Measurements from ENCODE around the gene PRKAG1.

DNA sequence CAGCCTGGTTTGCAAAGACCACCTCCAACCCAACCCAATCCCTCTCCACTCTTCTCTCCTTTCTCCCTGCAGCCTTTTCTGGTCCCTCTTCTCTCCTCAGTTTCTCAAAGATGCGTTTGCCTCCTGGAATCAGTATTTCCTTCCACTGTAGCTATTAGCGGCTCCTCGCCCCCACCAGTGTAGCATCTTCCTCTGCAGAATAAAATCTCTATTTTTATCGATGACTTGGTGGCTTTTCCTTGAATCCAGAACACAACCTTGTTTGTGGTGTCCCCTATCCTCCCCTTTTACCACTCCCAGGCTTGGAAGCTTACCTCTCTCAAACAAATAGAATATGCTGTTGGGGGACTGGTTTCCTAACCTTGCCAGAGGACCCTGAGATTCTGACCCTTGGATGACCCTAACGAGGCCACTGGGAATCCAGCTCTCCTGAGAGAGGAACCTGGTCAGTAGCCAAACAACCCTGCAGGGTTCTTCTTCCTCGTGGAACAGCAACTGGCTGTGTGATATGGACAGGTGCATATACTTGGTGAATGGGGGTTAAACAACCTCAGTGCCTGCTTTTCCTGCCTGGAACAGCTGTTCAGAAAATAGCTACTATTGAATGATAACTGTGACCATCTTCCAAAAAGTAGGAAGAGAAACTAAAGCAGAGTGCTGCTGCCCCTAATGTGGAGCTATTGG, 36.0 kb downstream of the PRKAG1 start:
- TF ChIP-seq, protein P1, sequence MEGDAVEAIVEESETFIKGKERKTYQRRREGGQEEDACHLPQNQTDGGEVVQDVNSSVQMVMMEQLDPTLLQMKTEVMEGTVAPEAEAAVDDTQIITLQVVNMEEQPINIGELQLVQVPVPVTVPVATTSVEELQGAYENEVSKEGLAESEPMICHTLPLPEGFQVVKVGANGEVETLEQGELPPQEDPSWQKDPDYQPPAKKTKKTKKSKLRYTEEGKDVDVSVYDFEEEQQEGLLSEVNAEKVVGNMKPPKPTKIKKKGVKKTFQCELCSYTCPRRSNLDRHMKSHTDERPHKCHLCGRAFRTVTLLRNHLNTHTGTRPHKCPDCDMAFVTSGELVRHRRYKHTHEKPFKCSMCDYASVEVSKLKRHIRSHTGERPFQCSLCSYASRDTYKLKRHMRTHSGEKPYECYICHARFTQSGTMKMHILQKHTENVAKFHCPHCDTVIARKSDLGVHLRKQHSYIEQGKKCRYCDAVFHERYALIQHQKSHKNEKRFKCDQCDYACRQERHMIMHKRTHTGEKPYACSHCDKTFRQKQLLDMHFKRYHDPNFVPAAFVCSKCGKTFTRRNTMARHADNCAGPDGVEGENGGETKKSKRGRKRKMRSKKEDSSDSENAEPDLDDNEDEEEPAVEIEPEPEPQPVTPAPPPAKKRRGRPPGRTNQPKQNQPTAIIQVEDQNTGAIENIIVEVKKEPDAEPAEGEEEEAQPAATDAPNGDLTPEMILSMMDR (IDR thresholded peaks at IDR 0.05; ENCODE audit: low read depth, low read length, missing input control) = no peak
- TF ChIP-seq, protein P2, sequence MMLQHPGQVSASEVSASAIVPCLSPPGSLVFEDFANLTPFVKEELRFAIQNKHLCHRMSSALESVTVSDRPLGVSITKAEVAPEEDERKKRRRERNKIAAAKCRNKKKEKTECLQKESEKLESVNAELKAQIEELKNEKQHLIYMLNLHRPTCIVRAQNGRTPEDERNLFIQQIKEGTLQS (IDR thresholded peaks at IDR 0.05) = no peak
- no peak for TF ChIP-seq TAF1 (conservative IDR thresholded peaks at IDR 0.05)
- TF ChIP-seq RAD21 (IDR thresholded peaks at IDR 0.05) = no peak
- no peak for TF ChIP-seq FOXA1 (IDR thresholded peaks at IDR 0.05)
- TF ChIP-seq, protein P3, sequence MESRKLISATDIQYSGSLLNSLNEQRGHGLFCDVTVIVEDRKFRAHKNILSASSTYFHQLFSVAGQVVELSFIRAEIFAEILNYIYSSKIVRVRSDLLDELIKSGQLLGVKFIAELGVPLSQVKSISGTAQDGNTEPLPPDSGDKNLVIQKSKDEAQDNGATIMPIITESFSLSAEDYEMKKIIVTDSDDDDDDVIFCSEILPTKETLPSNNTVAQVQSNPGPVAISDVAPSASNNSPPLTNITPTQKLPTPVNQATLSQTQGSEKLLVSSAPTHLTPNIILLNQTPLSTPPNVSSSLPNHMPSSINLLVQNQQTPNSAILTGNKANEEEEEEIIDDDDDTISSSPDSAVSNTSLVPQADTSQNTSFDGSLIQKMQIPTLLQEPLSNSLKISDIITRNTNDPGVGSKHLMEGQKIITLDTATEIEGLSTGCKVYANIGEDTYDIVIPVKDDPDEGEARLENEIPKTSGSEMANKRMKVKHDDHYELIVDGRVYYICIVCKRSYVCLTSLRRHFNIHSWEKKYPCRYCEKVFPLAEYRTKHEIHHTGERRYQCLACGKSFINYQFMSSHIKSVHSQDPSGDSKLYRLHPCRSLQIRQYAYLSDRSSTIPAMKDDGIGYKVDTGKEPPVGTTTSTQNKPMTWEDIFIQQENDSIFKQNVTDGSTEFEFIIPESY (IDR thresholded peaks at IDR 0.05) = no peak
- no peak for TF ChIP-seq YY1 (IDR thresholded peaks at IDR 0.05)

Data from liver (tissue), 3 donors.